Fibroblast of peridontal ligament (primary cell): ENCODE data around the gene NUB1.
A peak's percentile ranks its signal among the peaks of the same experiment; 100 is the strongest.

ENCODE experiments used
- DNase-seq: peaks from one replicate; pipeline ENCODE4 v3.0.0-alpha.2; 2010; ENCODE audit errors: extremely low read depth

NUB1 gene

DNA sequence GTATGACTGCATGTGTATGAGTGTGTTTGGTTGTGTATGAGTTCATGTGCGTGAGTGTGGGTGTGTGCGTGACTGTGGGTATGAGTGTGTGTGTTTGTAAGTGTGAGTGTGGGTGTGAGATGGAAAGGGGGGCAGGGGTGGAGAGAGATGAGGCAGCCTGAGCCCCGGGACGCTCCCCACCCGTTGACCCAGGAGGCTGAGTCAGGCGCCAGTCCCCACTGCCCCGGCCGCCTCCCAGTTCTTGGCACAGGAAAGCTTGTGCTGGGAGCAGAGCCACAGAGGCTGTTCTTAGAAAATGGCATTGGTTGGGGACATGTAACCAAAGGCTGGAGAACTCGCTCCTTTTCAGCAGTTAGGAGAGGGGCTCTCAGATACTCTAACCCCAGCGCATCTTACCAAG is 27.8 kb upstream of the NUB1 start:
- DNase-seq, result peak; percentile 29

DNA sequence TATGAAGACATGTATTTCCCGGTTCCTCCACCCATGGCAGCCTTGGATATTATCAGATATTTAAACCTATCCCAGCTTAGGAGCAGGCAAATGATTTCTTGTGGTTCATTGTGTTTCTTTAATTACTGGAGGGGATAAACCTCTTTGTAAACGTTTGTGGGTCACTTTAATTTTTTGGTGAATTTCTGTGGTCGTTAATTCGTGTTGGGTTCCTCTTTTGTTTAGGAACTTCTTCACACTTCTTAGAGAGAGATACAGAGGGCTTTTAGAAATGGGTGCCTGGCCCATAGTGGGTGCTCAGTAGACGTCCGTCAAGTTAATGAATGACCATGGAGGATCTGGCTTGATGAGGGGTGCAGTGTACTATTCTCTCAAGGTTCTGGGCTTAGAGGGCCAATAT is 27.2 kb upstream of the NUB1 start:
- DNase-seq, result no peak

DNA sequence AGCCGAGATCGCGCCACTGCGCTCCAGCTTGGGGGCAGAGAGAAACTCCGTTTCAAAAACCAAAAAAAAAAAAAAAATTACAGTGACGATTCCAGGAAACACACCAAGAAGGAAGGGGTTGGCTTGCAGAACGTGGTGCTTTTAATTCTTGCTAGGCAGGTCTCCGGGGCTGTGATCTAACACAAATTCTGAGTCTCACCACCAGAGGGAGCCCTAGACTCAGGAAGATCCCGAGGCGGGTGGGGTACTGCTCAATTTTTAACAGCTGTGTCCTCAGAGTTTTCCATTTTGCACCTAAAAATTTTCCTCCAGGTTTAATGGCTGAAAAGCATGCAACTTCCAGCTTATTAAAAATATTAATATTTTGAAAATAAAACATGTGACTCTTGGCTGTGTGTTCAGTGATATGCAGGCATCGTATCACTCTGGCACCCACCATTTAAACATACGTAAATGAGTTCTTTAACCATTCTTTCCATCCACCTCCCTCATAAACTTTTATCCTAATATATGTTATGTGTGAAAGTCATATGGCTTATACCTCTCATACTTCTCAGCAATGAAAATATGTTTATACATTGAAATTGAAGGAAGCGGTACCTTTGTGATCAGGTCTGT is 26.5 kb upstream of the NUB1 start:
- peak; percentile 82 for DNase-seq

DNA sequence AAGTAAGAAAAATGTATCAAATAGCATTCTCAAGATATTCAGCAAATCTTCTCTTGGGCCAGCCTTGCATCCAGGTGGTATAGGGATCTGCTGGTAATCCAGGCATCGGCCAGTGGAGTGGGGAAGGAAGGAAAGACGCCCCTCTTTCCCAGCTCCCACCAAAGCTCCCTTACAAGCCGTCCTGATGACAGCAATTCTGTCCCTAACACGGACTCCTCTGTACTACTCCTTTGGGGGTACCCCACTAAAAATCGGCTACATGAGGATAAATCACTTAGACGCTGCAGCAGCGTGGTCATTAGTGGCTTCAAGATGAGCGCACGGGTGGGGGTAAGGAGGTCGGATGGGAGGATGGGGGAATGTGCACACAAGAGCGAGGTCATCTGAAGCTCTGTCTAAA is 24.7 kb upstream of the NUB1 start:
- DNase-seq, result no peak

DNA sequence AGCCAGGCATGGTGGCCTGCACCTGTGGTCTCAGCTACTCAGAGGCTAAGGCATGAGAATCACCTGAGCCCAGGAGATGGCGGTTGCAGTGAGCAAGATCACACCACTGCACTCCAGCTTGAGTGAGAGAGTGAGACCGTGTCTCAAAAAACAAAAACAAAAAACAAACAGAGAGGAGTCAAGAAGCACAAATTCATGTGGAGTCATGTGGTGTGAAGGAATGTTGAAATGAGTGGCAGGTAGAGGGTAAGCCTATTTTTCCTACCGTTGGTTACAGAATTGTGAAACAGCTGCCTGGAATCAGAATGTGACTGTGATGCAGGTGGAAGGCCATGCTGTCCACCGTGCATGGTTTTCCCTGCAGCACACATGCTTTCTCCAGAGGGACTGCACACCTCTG is 23.7 kb upstream of the NUB1 start:
- DNase-seq, result no peak

DNA sequence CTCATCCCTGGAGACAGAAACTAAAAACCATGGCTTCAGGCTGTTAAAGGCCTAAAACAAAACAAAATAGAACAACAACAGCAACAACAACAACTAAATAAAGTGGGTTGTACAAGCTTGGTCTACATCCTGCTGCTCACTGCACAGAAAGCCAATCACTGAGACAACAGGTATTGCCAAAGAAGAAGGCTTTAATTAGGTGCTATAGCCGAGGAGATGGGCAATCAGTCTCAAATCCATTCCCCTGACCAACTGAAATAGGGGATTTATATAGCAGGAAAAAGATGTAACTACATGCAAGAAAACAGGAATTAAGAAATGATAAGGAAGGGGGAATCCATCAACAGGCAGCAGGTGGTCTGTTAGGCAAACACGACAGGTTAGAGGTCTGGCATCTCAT is 22.4 kb upstream of the NUB1 start:
- no peak for DNase-seq

DNA sequence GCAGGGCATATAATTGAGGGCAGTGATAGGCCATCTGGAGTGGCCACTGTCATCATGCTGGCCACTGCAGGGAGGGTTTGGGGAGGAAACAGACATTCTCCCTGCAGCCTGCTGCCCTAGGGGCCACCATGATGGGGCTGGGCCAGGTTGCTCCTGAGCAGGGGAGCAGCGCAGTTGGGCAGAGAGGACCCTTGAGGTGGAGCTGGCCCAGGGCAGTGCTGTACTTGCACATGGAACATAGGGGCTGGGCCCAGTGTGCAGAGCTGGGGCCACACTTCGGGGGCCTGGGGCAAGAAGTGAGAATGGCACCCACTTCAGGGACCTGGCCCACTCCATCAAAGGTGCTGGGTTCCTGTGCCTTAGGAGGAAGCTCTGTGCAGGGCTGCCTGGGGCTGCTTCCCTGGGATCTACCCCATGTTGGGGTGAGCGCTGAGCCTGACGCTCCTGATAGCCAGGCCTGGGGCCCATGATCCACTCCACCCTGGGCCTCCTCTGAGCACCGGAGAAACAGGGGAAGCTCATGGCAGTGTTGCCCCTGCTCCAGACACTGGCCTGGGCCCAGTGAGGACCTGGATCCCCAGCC is 21.3 kb upstream of the NUB1 start:
- no peak for DNase-seq

DNA sequence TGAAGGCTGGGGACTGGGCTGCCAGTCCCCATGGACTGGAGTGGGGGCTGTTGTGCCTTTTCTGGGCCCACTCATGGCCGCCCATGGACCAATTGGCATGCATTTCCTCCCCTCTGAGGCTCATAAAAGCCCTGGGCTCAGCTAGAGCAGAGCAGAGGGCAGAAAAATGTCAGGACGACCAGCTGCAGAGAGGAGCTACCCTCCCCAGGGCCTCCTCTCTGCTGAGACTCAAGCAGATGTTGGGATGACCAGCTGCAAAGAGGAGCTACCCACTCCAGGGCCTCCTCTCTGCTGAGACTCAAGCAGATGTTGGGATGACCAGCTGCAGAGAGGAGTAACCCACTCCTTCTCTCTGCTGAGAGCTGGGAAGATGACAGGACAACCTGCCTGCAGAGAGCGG is 20.3 kb upstream of the NUB1 start:
- DNase-seq, result no peak

DNA sequence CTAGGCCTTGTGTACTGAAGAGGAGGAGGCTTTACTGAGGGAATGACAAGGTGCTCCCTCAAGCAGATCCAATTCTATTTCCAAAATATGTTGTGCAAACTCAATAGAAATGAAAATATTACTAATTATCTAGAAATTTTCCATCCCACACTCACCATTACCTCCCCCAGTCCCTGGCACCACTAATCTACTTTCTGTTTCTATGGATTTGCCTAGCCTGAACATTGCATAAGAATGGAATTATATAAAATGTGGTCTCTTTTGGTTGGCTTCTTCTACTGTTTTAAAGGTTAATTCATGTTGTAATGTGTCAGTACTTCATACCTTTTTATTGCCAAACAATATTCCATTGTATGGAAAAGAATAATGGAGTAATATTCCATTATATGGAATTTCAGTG is 18.7 kb upstream of the NUB1 start:
- no peak for DNase-seq

DNA sequence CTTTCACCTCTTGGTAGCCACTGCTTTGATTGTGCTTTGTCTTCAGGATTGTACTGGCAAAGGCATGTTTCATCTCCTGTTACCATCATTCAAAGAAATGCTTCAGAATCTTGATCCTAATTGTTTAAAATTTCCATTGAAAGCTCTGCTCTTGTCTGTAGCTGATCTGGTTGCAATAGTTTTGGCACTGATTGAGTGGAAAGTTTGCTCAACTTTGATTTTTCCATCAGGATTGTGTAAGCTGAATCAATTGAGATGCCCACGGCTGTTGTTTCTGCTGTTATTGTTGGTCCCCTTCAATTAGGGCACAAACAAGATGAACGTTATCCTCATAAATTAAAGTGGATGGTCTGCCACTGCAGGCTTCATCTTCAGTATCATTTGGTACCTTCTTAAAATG is 14.6 kb upstream of the NUB1 start:
- DNase-seq, result no peak

DNA sequence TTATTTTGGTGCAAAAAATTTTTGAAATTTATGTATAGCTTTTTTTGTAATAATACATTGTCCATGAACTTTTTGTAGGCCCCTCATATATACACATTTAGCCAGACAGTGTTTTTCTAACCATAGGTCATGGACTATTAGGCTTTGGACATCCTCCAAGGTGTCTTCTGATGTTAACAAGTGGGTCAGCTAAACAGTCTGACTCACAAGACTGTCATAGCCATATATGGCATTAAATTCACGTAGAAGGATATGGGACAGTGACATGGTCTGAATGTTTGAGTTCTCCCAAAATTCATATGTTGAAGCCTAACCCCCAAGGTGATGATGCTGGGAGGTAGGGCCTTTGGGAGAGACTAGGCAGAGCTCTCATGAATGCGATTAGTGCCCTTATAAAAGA is 14.0 kb upstream of the NUB1 start:
- DNase-seq, result no peak

DNA sequence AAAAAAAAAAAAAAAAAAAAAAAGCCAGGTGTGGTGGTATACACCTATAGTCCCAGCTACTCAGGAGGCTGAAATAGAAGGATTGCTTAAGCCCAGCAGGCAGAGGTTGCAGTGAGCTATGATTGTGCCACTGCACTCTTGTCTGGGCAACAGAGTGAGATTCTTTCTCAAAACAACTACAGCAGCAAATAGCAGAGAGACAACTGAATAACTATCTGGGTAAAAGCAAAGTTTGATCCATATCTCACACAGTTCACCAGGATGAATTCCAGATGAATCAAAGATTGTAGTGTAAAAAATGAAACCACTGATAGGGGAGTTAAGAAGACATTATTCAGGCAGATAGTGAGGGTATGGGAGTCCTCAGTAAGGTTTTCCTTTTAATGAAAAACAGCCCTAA is 11.4 kb upstream of the NUB1 start:
- DNase-seq, result no peak

DNA sequence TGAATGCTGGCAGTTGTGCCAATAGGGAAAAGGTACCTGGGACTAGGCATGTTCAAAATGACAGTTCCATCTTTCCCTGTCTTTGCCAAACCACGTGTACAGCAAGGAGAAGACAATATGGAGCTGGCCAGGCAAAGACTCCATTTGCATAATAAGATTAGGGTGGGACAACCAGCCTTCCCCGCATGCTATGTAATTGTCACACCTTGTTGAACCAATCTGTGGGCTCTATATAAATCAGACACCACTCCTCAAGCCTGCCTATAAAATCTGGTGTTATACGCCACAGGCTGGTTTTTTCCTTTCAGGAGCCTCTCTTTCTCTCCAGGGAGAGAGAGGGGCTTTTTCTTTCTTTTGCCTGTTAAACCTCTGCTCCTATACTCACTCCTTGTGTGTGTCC is 11.0 kb upstream of the NUB1 start:
- DNase-seq, result no peak

DNA sequence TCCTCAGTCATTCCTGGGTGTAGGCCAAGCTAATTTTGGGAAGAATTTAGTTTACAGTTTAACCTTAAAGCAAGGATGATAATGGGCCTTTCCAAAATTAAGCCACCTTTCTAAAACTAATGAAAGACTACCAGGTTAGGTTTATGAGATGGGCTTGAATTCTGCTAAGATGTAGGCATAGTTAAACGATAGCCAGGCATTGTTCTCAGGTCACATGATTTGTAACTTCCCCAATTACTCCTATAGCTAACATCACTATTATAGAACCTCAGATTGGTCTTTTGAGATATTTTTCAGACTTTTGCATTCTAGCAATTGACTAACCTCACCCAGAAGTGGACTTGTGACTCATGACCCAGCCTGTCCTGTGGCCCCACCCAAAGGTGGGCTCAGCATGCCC is 7.0 kb upstream of the NUB1 start:
- no peak for DNase-seq

DNA sequence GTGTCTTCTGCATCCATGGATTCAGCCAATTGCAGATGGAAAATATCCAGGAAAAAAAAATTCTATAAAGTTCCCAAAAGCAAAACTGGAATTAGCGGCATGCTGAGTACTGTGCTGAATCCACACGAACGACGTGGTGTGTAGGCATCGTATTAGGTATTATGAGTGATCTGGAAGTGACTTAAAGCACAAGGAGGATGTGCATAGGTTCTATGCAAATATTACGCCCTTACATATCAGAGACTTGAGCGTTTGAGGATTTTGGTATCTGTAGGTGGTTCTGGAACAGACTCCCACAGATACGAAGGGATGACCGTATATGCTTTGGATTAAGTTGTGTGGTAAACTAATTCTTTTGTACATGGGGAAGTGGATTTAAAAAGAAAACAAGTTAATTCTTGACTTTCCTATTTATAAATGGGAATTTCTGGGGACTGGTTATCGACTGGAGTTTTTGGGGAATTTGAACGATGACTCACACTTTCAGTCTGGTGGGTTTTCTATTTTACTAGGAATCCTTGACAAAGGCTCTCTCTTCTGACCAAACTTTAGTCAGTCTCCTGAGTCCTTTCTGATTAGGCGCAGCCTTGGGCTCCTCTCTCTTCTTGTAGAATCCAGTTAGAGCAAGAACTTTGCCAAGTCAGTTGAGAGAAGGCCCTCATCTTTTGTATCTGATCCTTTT is 5.4 kb upstream of the NUB1 start:
- no peak for DNase-seq

DNA sequence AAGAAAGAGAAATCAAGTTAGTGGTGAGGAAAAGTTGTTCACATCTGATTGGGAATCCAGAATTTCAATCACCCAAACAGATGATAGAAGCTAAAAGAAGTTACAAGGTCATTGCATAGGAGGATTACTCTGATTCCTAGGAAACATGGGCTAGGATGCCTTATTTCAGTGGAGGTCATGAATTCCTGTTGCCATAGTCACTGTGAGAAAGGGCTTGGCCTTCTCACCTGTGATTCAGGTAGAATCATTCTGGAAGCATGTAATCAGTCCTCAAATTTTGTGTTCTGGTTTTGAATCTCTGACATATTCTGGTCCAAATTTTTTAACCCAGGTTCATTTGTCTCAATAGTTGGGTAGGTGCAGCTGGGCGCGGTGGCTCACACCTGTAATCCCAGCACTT is 4.3 kb upstream of the NUB1 start:
- DNase-seq, result no peak

DNA sequence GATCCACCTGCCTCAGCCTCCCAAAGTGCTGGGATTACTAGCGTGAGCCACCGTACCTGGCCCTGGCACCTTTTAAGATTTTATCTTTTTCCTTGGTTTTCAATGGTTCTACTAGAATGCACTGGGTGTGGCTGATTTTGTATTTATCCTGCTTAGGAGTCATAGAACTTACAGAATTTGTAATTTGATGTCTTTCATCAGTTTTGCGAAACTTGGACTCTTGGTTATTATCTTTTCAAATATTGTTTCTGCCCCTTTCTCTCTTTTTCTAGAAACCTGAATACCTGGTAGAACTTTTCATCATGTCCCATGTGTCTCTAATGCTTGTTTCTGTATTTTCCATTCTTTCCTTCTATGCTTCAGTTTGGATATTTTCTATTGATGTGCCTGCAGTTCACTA is 2.8 kb upstream of the NUB1 start:
- no peak for DNase-seq

DNA sequence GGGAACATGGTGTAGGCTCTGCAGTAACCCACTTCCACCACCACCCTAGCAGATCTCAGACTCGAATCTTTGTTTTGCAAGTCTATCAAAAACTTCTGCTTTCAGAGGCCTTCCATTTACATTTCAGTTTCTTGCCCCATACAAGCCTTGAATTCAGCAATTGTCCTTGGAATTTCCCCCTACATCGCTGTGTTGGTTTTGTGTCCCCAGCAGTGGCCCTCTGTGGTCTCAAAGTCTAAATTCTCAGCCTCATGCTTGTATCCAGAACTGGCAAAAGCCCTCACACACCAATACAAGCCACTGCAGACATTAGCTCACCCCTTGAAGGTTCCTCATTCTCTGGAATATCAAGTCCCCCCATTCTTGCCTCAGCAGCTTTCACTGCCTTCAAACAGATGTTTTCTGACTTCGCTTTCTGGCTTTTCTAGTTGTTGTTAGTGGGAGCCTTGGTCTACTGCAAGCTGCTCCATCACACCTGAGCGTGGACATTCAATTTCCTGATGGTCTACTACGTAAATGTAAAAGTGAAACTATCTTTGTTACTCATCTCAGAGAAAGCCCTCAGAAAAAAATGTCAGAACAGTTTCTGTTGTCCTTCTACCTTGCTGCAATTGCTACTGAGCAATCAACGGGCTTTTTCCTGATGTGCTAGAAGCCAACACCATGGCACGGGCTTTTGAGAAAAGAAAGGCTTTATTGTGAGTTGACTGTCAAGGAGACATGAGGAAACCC is 1.8 kb upstream of the NUB1 start:
- no peak for DNase-seq

DNA sequence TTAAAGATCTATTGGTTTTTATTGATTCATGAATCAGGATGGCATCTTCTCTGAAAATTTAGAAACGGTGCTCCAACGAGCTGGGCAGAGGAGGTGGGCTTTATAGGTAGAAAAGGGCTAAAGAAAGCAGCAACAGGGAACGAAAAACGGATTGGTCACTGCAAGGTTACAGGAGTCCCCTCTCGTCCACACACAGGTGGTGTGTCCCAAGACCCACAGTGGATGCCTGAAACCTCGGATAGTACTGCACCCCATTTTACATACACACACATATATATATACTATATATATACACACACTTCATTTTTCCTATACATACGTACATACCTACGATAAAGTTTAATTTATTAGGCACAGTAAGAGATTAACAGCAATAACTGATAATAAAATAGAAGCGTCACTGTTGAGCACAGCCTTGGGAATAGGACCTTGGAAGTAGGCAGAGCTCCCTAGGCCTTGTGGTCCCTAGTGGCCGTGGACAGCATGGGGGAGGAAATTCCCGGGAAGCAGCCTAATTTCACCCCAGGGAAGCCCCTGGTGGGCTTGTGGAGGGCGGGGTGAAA is 737 bp upstream of the NUB1 start:
- no peak for DNase-seq

DNA sequence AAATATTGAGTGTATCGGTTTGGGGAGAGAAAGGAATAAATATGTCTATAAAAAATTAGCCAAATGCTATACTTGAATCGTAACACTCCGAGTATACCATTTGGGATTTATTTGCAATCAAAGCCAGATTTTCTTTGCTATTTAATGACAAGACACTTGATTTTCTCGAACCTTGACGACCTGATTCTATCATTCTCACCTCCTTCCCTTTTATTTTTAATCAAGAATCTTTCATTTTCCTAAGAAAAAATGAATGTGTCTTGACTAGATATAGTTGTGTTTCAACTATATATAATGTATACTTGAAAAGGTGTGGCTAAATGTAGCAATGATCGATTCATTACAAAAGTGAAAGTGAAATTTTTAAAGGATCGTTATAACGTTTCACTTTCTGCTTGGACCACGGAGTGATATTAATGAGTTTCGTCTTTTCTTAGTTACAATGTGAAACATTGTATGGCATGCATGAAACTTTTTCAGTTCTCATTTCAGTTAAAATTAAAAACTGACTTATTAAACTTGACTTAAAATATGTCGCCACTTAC is 562 bp downstream of the NUB1 start:
- DNase-seq, result peak; percentile 42

DNA sequence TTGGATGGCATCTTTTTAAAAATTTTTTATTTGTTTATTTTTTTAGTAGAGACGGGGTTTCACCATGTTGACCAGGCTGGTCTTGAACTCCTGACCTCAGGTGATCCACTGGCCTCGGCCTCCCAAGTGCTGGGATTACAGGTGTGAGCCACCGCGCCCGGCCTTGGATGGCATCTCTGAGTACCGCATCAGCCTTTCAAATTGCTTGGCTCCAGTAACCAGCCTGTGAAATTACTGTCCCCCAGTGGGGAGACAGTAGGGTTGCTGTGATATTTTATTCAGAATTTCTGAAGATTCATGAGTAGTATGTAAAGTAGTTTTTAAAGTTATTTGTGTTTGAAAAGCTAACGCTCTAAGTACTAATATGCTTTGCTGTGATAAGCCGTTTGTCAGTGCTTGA is 1.2 kb downstream of the NUB1 start:
- no peak for DNase-seq

DNA sequence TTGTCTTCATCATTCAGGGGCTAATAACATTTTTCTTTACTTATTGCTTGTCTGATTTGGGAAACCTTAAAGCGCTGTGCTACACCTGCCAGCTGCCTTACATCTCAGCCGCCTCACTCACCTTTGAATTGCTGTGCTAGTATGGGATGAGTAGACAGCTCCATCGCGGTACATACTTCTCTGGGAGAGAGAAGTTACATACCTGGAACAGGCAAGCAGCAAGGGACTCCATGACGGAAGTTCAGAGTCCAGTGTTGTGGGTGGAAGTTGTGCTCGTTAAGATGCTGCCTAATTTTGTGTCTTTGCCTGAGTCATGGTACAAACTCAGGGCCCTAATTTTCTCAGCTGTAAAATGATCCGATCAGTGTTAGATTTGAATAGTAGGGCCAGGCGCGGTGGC is 1.9 kb downstream of the NUB1 start:
- DNase-seq, result no peak
